ENCODE data around the gene TPBG.

Gene TPBG

DNA sequence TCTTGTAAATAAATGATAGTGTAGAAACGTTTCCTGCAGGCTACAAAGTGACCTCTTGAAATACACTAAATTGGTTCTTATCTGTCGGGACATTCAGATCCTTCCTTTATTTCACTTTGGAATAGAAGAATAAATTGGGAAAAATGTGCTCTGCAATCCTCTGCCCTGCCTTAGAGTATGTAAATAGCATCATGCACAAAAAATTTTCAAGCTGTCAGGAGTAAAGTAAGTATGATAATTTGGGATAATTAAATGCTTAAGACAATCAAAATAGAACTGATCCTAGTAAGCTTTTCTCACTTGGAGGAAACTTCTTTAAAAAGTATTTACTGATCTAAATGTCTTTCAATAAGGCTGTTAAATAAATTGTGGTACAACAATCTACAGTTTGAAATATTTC lies 3.1 kb upstream of the TPBG start:
- Histone ChIP-seq H3K27me3 (no peaks in the 10 kb centered on the region), H3K9me3 (peaks cover 23% of the 10 kb centered on the region), H3K36me3 (no peaks in the 10 kb centered on the region), H3K4me1 (no peaks in the 10 kb centered on the region), H3K4me3 (no peak overlapping the region), H3K9ac (no peak overlapping the region), H4K20me1 (no peaks in the 10 kb centered on the region), H3K4me2 (no peak overlapping the region), H3K27ac (no peak overlapping the region)
- no peak for TF ChIP-seq Cebpa-rat (IDR thresholded peaks at IDR 0.05)

DNA sequence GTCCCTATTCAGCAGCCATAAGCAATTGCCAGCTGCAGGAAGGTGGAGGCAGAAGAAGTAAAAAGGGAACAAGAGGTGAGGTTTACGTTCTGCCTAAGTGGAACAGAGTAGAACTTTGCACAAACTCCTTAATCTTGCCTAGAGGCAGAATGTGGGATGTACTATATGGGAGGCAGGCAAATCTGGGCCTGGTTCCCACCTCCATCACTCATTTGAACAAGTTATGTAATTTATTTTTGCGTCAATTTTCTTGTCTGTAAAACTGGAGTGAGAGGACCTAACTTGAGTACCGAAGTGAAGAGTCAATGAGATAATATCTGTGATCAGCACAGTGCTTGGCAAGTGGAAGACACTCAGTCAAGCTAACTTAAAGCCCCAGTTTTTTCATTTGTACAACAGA lies 2.0 kb upstream of the TPBG start:
- Histone ChIP-seq H3K4me3 (no peak overlapping the region), H3K9me3 (peaks cover 25% of the 10 kb centered on the region), H3K4me2 (no peak overlapping the region), H3K4me1 (no peaks in the 10 kb centered on the region), H3K9ac (no peak overlapping the region), H3K27ac (no peak overlapping the region), H4K20me1 (no peaks in the 10 kb centered on the region), H3K27me3 (no peaks in the 10 kb centered on the region), H3K36me3 (no peaks in the 10 kb centered on the region)
- no peak for TF ChIP-seq Cebpa-rat (IDR thresholded peaks at IDR 0.05)

- Histone ChIP-seq H4K20me1 (no peaks in the 10 kb centered on the region), H3K9me3 (peaks cover 25% of the 10 kb centered on the region), H3K27ac (no peak overlapping the region), H3K9ac (no peak overlapping the region), H3K4me2 (no peak overlapping the region), H3K36me3 (no peaks in the 10 kb centered on the region), H3K27me3 (no peaks in the 10 kb centered on the region), H3K4me3 (no peak overlapping the region), H3K4me1 (no peaks in the 10 kb centered on the region)
- TF ChIP-seq Cebpa-rat (IDR thresholded peaks at IDR 0.05), result no peak
These were observed 1.5 kb upstream of the TPBG start for GRCh38 chr6:82362144-82362543.

DNA sequence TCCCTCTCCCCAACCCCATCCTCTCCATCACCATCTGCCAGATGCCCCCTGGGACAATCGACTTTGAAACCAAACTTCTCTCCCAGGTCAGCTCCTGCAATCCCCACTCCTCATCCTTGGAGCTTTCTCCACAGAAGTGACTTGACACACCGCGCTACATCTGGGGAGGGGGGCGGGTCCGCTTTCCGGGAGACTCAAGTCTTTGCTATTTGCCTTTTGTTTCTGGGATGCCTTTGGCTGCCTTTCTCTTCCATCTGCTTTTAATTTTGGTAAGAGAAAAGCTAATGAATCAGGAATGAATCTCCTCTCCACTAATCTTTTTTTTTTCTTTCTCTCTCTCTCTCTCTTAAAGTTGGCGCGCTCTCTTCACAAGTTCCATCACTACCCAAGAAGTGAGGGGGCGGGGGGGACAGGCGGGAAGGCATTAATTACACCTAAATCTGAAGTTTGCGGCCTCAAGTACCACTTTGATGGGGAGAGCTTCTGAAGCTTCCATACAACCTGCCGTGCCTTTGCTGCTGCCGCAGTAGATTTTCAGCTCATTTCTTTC lies 664 bp upstream of the TPBG start:
- Histone ChIP-seq H3K4me1 (no peaks in the 10 kb centered on the region), H3K4me3 (no peak overlapping the region), H4K20me1 (no peaks in the 10 kb centered on the region), H3K36me3 (no peaks in the 10 kb centered on the region), H3K9ac (no peak overlapping the region), H3K4me2 (no peak overlapping the region), H3K9me3 (peaks cover 25% of the 10 kb centered on the region), H3K27me3 (no peaks in the 10 kb centered on the region), H3K27ac (no peak overlapping the region)
- no peak for TF ChIP-seq Cebpa-rat (IDR thresholded peaks at IDR 0.05)

- no peaks in the 10 kb centered on the region for H3K4me1 ChIP-seq
- no peak overlapping the region for H3K27ac ChIP-seq
- H3K4me3 ChIP-seq, result no peak overlapping the region
- no peak overlapping the region for H3K9ac ChIP-seq
- no peaks in the 10 kb centered on the region for H3K36me3 ChIP-seq
- TF ChIP-seq Cebpa-rat (IDR thresholded peaks at IDR 0.05), result no peak
- H3K9me3 ChIP-seq, result peaks cover 25% of the 10 kb centered on the region
- H3K4me2 ChIP-seq, result no peak overlapping the region
- no peaks in the 10 kb centered on the region for H3K27me3 ChIP-seq
- no peaks in the 10 kb centered on the region for H4K20me1 ChIP-seq
These were observed 734 bp downstream of the TPBG start for GRCh38 chr6:82364087-82365015.

DNA sequence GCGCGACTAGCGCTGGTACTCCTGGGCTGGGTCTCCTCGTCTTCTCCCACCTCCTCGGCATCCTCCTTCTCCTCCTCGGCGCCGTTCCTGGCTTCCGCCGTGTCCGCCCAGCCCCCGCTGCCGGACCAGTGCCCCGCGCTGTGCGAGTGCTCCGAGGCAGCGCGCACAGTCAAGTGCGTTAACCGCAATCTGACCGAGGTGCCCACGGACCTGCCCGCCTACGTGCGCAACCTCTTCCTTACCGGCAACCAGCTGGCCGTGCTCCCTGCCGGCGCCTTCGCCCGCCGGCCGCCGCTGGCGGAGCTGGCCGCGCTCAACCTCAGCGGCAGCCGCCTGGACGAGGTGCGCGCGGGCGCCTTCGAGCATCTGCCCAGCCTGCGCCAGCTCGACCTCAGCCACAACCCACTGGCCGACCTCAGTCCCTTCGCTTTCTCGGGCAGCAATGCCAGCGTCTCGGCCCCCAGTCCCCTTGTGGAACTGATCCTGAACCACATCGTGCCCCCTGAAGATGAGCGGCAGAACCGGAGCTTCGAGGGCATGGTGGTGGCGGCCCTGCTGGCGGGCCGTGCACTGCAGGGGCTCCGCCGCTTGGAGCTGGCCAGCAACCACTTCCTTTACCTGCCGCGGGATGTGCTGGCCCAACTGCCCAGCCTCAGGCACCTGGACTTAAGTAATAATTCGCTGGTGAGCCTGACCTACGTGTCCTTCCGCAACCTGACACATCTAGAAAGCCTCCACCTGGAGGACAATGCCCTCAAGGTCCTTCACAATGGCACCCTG lies 1.6 kb downstream of the TPBG start:
- H3K27ac ChIP-seq, result no peak overlapping the region
- H3K27me3 ChIP-seq, result no peaks in the 10 kb centered on the region
- no peaks in the 10 kb centered on the region for H4K20me1 ChIP-seq
- TF ChIP-seq Cebpa-rat (IDR thresholded peaks at IDR 0.05), result no peak
- H3K9ac ChIP-seq, result no peak overlapping the region
- H3K9me3 ChIP-seq, result peaks cover 25% of the 10 kb centered on the region
- H3K4me3 ChIP-seq, result no peak overlapping the region
- no peak overlapping the region for H3K4me2 ChIP-seq
- no peaks in the 10 kb centered on the region for H3K36me3 ChIP-seq
- H3K4me1 ChIP-seq, result no peaks in the 10 kb centered on the region

DNA sequence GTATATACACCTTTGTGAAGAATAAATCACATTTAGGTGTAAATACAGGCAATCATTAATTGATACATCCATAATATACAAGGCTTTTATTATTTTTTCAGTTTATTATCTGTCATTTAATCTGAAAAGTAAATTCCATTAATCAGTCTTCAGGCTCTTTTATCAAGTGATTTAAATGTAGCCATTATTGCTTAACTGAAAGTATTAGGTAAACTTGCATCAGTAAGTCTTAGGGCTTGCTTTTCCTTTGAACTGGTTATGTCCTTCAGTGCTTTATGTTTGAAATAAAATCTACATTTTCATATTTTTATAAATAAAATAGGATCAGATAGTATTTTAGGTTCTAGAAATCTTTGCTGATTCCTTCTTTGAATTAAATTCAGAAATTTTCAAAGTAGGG lies 4.1 kb downstream of the TPBG start:
- H3K27ac ChIP-seq, result no peak overlapping the region
- no peak for TF ChIP-seq Cebpa-rat (IDR thresholded peaks at IDR 0.05)
- no peaks in the 10 kb centered on the region for H3K27me3 ChIP-seq
- no peaks in the 10 kb centered on the region for H3K4me1 ChIP-seq
- H3K9ac ChIP-seq, result no peak overlapping the region
- no peaks in the 10 kb centered on the region for H3K36me3 ChIP-seq
- peaks cover 25% of the 10 kb centered on the region for H3K9me3 ChIP-seq
- H3K4me3 ChIP-seq, result no peak overlapping the region
- H4K20me1 ChIP-seq, result no peaks in the 10 kb centered on the region
- no peak overlapping the region for H3K4me2 ChIP-seq

GRCh38 chr6:82370788-82371187 lies 7.2 kb downstream of the TPBG start:
- Histone ChIP-seq H3K4me3 (no peak overlapping the region), H3K9me3 (no peaks in the 10 kb centered on the region), H3K4me1 (no peaks in the 10 kb centered on the region), H4K20me1 (no peaks in the 10 kb centered on the region), H3K27ac (no peak overlapping the region), H3K36me3 (no peaks in the 10 kb centered on the region), H3K27me3 (no peaks in the 10 kb centered on the region), H3K4me2 (no peak overlapping the region), H3K9ac (no peak overlapping the region)
- TF ChIP-seq Cebpa-rat (IDR thresholded peaks at IDR 0.05), result no peak

GRCh38 chr6:82371799-82372546 lies 8.4 kb downstream of the TPBG start:
- no peak overlapping the region for H3K4me2 ChIP-seq
- no peak overlapping the region for H3K27ac ChIP-seq
- H3K36me3 ChIP-seq, result no peaks in the 10 kb centered on the region
- no peak overlapping the region for H3K4me3 ChIP-seq
- no peak overlapping the region for H3K9ac ChIP-seq
- no peaks in the 10 kb centered on the region for H4K20me1 ChIP-seq
- no peak for TF ChIP-seq Cebpa-rat (IDR thresholded peaks at IDR 0.05)
- no peaks in the 10 kb centered on the region for H3K4me1 ChIP-seq
- H3K27me3 ChIP-seq, result no peaks in the 10 kb centered on the region
- no peaks in the 10 kb centered on the region for H3K9me3 ChIP-seq
